GM19455 (cell line): ENCODE results near the gene NUCB1.

Experiments used
- ATAC-seq: cut with Tn5 transposase; IDR thresholded peaks from one replicate; pipeline ENCODE4 v1.9.1; 2021; ENCODE audit not compliant: unreplicated experiment

NUCB1 gene

DNA sequence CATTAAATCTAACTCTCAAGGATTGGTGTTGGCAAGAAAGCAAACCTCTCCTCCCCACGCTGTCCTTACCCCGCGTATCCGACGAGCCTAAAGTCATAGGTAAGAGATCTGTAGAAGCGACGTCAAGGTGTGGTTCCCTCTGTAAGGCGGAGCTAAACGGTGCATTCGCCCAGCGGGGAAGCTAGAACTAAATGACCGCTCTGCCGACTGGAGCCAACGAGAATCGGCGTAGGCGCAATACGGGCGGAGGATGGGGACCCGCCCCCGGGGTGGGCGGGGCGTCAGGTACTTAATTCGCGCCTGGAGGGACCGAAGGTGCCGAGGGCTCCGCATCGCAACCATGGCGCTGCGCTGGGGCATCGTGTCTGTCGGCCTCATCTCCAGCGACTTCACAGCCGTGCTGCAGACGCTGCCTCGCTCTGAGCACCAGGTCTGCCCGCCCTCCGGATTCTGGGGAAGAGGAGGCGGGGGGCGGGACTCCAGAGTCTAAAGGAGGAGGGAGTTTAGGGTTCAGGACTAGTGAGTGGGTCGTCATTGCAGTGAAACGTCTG lies 33.3 kb downstream of the NUCB1 start, which contains the start of gene DHDH:
Gene DHDH (plus strand): TSS at position 318 of the 551 bp plus-strand sequence. CDS start 23 bp downstream, at position 341.
- peak; percentile 53 for ATAC-seq

DNA sequence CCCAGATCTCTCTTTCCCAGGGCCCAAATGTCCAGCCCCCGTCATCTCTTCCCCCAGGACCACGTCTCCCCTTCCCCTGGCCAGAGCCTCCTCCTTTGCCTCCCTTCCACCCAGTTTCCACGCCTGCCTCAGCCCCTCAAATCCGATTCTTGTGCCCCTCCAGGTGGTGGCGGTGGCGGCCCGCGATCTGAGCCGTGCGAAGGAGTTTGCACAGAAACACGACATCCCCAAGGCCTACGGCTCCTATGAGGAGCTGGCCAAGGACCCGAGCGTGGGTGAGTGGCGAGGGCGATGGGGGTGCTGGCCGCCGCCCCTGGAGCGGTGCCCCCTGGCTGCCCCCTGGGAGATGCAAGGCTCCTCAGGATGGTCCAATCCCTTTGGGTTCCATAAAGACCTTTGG lies 34.7 kb downstream of the NUCB1 start:
- no peak for ATAC-seq

DNA sequence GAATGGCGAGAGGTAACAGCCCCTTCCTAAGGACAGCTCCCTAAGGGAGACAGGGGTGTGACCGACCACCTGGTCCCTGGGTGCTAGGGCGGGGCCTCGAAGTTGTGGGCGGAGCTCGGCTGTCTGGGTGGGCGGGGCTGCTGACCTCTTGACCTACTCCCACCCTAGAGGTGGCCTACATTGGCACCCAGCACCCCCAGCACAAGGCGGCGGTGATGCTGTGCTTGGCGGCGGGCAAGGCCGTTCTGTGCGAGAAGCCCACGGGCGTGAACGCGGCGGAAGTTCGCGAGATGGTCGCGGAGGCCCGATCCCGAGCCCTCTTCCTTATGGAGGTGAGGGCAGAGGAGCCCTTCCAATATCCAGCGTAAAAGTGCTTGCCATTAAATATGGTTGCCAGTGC lies 35.8 kb downstream of the NUCB1 start:
- ATAC-seq = no peak

DNA sequence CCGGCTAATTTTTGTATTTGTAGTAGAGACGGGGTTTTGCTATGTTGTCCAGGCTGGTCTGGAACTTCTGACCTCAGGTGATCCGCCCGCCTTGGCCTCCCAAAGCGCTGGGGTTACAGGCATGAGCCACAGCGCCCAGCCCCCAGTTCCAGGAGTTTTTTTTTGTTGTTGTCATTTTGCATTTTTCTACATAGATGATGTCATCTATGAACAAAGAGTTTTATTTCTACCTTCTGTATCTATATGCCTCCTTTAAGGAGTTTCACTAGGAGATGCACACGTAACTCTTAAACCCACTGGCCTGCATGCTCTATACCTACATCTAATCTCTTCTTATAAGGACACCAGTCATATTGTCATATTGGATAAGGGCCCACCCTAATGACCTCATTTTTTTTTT lies 38.1 kb downstream of the NUCB1 start:
- ATAC-seq = no peak

DNA sequence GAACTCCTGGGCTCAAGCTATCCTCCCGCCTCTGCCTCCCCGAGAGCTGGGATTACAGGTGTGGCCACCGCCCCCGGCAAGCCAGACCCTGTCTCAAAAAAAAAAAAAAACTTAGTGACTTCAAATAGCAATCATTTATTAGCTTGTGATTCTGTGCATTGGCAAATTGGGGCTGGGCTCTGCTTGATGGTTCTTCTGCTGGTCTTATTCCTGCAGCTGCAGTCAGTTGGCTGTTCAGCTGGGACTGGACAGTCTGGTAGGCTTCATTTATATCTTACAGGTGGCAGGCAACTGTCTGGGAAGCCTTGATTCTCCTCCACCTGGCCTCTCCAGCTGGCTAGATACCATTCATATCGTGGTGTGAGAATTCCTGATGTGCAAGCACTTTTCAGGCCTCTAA lies 40.8 kb downstream of the NUCB1 start:
- ATAC-seq = no peak

DNA sequence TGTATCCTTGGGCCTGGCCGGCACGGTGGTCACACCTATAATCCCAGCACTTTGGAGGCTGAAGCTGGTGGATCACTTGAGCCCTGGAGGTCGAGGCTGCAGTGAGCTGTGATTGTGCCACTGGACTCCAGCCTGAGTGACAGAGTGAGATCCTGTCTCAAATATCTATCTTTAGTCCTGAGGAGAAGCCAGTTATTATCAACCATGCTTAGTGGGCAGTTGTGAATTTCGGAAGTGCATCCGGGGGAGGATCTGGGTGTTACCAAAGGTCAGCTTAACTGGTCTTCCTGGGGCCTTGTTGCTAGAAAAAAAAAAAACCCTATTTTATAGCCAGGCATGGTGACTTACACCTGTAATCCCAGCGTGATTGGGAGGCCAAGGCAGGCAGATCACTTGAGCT lies 43.0 kb downstream of the NUCB1 start:
- no peak for ATAC-seq

DNA sequence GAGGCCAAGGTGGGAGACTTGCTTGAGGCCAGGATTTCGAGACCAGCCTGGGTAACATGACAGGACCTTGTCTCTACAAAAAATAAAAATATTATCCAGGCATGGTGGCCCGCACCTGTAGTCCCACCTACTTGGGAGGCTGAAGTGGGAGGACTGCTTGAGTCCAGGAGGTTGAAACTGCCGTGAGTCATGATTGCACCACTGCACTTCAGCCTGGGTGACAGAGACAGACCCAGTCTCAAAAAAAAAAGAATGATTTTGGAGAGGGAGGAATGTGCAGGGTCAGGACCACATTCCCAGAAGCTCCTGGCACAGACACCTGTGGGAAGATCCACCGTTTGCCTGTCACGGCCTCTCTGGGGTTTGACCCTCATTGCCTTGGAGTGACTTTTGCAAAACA lies 45.3 kb downstream of the NUCB1 start:
- ATAC-seq = no peak

DNA sequence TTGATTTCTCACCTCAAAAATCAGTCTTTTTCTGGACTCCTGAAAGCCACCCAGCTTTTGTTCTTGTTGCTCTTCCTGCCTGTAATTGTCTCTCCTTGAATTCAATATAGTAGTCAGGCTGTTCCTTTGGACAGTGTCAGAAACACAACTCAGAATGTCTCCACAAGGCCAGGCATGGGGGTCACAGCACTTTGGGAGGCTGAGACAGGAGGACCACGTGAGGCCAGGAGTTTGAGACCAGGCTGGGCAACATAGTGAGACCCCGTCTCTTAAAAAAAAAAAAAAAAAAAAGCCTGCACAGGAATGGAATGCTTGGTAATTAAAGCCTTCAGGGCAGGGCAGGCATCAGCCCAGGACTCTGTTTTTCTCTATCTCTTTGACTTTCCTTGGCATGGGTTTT lies 45.7 kb downstream of the NUCB1 start:
- ATAC-seq = no peak

DNA sequence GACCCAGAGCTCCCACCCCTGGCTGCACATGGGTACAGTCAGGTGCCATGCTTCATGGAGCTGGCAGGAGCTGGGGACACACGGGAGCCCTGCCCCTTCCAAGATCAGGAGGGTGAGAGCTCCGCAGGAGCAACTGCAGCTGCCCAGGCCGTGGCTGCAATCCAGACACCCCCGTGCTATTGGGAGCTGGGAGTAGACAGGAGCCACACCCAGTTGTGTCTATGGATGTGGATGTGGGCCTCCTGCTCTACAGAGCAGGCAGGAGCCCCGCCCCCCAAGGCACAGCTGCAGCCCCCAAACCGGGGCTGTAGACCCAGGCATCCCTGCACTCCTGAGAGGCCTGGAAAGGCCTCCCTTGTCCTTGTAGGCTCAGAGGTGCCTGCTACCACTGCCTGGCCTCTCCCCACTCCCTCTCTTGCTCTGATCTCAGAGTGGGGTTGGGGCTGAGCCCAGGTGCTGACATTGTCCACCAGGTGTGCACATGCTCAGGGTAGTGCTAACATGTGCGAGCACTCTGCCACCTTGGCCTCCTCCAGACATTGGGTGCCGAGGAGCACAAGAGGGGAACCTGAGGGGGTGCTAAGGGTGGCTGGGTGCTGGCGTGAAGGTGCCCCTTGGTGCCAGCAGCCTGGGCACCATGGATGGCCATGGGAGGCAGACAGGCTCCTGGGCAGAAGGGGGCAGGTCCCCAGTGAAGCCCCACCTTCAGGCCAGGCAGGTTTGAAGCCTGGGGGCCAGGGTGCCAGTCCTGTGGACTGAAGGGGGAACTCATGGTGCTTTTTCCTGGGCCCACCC lies 46.5 kb downstream of the NUCB1 start:
- ATAC-seq = no peak

DNA sequence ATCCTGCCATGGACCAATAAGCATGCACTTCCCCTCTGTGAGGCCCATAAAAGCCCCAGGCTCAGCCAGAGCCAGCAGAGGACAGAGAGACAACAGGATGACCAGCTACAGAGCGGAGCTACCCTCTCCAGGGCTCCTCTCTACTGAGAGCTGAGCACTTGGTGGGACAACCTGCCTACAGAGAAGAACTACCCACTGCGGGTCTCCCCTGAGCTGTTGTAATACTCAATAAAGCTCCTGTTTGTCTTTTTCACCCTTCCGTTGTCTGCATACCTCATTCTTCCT lies 47.1 kb downstream of the NUCB1 start:
- ATAC-seq = no peak

DNA sequence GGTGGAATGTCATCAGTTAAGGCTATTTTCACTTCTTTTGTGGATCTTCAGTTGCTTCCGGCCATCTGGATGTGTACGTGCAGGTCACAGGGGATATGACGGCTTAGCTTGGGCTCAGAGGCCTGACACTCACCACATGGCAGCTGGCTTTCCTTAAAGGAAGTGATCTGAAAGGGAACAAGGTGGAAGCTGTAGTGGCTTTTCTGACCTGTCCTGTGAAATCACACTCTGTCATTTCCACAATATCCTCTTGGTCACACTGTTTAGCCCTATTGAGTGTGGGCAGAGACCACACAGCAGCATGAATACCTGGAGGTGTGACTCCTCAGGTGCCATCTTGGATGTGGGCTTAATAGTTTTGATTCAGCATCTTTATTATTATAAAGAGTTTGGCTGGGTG lies 50.0 kb downstream of the NUCB1 start:
- no peak for ATAC-seq

DNA sequence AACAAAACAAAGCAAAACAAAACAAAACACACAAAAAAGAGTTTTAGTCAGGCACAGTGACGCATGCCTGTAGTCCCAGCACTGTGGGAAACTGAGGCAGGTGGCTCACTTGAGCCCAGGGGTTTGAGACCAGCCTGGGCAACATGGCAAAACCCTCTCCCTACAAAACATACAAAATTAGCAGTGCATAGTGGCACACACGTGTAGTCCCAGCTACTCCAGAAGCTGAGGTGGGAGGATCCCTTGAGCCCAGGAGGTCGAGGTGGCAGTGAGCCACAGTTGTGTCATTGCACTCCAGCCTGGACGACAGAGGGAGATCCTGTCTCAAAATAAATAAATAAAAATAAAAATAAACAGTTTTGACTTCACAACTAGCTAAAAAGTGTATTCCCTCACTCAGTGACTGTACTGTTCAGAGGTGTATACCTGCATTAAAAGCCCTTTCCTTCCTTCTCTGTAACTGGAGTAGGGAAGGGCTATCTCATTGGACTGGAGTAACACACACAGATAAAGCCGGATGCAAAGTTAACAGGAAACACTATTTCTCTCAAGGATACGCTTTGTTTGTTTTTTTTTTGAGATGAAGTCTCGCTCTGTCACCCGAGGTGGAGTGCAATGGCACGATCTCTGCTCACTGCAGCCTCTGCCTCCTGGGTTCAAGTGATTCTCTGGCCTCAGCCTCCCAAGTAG lies 50.9 kb downstream of the NUCB1 start:
- ATAC-seq = no peak

DNA sequence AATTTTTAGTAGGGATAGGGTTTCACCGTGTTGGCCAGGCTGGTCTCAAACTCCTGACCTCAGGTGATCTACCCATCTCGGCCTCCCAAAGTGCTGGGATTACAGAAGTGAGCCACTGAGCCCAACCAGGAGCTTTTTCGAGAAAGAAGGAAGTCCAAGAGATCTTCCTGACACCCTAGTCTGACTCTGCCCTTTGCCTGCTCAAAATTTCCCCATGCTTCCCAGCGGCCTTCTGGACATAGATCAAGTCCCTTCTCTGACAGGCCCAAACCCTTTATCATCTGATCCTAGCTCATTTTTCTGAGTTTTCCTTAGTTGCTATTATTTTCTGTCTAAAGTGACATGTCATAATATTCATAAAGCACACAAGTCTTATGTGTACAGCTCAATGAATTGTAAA lies 53.0 kb downstream of the NUCB1 start:
- ATAC-seq = no peak

DNA sequence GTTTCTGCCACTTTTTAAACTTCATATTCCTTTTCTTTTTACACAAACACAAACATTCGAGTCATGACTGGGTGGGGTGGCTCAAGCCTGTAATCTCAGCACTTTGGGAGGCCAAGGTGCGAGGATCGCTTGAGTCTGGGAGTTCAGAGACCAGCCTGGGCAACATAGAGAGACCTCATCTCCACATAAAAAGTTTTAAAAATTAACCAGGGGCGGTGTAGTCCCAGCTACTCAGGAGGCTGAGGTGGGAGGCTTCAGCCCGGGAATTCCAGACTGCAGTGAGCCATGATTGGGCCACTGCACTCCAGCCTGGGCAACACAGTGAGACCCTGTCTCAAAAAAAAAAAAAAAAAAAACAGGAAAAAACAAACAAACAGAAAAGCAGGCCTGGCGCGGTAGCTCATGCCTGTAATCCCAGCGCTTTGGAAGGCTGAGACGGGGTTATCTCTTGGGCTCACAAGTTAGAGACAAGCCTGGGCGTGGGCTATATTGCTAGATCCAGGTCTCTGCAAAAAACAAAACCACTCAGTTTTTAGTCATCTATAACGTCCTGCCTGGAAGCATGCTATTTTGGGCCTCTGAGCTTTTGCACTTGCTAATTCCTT lies 54.0 kb downstream of the NUCB1 start:
- ATAC-seq = no peak

DNA sequence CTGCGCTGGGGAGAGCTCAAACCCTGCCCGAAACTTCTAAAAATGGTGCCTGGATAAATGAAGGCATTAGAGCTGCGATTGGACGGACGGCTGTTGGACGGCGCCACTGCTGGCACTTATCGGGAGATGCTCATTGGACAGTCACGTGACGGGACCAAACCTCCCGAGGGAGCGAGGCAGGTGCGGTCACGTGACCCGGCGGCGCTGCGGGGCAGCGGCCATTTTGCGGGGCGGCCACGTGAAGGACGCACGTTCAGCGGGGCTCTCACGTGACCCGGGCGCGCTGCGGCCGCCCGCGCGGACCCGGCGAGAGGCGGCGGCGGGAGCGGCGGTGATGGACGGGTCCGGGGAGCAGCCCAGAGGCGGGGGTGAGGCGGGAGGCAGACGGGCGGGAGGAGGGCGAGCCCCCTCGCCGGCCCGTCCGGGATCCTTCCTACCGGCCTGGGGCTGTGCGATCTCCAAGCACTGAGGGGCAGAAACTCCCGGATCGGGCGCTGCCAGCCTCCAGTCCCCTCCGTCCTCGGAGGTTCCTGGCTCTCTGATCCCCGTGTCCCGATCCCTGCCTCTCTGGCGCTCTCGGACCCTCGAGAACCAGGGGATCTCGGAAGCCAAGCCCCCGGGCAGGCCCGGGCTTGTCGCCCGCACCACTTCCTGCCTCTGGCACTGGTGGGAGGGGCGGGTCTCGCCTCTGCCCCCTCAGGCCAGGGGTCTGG lies 54.6 kb downstream of the NUCB1 start, which contains the start of gene BAX:
Gene BAX (plus strand): TSS at position 281 of the 713 bp plus-strand sequence. CDS start 54 bp downstream, at position 335.
- ATAC-seq = peak; percentile 77

DNA sequence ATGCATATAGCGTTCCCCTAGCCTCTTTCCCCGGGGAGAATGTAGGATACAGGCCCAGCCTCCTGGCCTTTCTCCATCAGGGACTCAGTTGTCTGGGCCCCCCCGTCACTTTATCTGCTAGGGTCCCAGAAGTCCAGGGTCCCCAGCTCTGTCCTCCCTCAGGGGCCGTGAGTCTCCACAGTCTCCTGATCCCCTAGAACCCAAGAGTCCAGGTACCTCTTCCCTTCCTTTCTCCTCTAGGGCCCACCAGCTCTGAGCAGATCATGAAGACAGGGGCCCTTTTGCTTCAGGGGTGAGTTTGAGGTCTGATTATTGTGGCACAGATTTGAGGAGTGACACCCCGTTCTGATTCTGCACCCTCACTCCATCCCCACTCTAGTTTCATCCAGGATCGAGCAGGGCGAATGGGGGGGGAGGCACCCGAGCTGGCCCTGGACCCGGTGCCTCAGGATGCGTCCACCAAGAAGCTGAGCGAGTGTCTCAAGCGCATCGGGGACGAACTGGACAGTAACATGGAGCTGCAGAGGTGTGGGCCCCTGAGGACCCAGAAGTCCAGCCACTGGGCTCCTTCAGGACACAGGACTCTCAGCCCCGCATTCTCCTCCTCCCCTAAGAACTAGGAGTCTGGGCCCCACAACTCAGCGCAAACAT lies 55.3 kb downstream of the NUCB1 start:
- no peak for ATAC-seq

DNA sequence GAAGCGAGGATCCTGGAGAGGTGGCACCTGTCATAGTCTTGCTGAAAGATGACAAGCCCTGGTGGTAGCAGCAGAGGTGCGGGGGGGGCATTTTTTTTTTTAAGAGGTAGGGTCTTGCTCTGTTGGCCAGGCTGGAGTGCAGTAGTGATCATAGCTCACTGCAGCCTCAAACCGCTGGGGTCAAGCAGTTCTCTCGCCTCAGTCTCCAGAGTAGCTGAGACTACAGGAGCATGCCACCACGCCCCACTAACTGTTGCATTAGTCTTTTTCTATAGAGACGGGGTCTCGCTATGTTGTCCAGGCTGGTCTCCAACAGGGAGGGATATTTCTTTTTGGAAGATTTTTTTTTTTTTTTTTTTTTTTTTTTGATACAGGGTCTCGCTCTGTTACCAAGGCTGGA lies 57.9 kb downstream of the NUCB1 start:
- no peak for ATAC-seq

DNA sequence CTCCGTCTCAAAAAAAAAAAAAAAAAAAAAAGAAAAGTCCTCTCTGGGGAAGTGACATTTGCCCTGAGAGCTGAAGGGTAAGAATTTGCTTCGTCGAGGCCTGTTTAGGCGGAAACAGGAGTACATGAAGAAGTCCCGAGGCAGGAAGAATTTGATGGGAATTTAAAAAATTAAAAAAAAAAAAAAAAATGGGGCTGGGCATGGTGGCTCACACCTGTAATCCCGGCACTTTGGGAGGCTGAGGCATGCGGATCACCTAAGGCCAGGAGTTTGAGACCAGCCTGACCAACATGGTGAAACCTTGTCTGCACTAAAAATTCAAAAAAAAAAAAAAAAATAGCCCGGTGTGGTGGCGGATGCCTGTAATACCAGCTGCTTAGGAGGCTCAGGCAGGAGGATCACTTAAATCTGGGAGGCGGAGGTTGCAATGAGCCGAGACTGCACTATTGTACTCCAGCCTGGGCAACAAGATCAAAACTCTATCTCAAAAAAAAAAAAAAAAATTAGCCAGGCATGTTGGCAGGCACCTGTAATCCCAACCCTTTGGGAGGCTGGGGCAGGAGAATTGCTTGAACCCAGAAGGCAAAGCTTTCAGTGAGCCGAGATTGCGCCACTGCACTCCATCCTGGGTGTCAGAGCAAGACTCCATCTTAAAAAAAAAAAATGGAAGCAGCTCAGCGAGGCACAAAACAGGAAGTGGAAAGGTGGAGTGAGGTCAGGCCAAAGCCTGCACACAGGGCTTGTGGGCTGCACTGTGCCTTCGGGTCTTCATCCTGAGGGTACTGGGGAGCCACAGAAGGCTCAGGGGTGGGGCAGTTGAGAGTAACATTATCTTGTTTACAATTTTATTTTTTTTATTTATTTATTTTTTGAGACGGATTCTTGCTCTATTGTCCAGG lies 59.5 kb downstream of the NUCB1 start:
- ATAC-seq = no peak

DNA sequence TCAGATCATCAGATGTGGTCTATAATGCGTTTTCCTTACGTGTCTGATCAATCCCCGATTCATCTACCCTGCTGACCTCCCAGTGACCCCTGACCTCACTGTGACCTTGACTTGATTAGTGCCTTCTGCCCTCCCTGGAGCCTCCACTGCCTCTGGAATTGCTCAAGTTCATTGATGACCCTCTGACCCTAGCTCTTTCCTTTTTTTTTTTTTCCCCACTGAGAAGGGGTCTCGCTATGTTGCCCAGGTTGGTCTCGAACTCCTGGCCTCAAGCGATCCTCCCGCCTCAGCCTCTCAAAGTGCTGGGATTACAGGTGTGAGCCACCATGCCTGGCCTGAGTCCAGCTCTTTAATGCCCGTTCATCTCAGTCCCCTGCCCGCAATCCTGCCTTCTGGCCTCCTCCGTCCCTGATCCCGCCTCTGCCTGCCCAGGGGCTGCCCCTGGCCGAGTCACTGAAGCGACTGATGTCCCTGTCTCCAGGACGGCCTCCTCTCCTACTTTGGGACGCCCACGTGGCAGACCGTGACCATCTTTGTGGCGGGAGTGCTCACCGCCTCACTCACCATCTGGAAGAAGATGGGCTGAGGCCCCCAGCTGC lies 61.0 kb downstream of the NUCB1 start:
- ATAC-seq = no peak
